Liver (tissue), 3 donors: ENCODE results near the gene PACSIN2.

Source experiments
- CTCF ChIP-seq: fragments of 150-350 bp; IDR thresholded peaks from 2 replicates; pipeline ENCODE4 v1.5.1; 2017; ENCODE audit warnings: improper control_type of control experiment, low read depth, low read length; ENCODE audit not compliant: missing input control
- MAX ChIP-seq: IDR thresholded peaks from 2 replicates; pipeline ENCODE4 v1.6.1; 2016; ENCODE audit warnings: antibody characterized with exemption
- REST ChIP-seq: IDR thresholded peaks from 2 replicates; pipeline ENCODE4 v1.6.1; 2016; ENCODE audit warnings: antibody characterized with exemption, mild to moderate bottlenecking
- RXRA ChIP-seq, 2 donors: IDR thresholded peaks; 2 replicates each; pipeline ENCODE4 v1.6.1; 2017 to 2018; ENCODE audit warnings: antibody characterized with exemption in 2 of 2, mild to moderate bottlenecking in 1 of 2
- donor health status: healthy.
- donor health status: healthy.

- TF ChIP-seq CTCF = no peak
- no peak for TF ChIP-seq RXRA (IDR thresholded peaks at IDR 0.05)
- TF ChIP-seq MAX = no peak
- TF ChIP-seq REST = no peak
Observed at GRCh38 chr22:42877597-42878340, 137.2 kb downstream of the PACSIN2 start.
